ENCODE results near the gene SCAF4. TPM values are rescaled to one million over a fixed set of nuclear protein-coding genes. Genes with fewer than 3 reads are reported as not detected.

Gene SCAF4
- total and polyA plus RNA-seq, 2 of the 8 experiments (the other 6 are each of a cell fraction or from before 2014, with no cell fraction given): 28.9 to 55.1 TPM

- H3K27me3 ChIP-seq (replicated peaks in 1 of 4; ENCODE audit: control insufficient read depth in 3 of 4, extremely low read depth in 1 of 4, insufficient read depth in 3 of 4, low read length in 3 of 4): no peaks in the 10 kb centered on the region
- H3K9ac ChIP-seq (replicated peaks in 1 of 4; ENCODE audit: extremely low read depth in 1 of 4, low read depth in 3 of 4, low read length in 3 of 4): no peak overlapping the region
- peaks cover 0 to 3% of the 10 kb centered on the region in 2 experiments; a peak in 1 of 4 replicates for H3K79me2 ChIP-seq (ENCODE audit: control insufficient read depth in 1 of 2, insufficient read depth in 2 of 2, low read length in 2 of 2)
- H3K4me2 ChIP-seq (ENCODE audit: insufficient read depth in 1 of 2, low read depth in 2 of 2, low read length in 2 of 2): no peak overlapping the region
- ChIA-PET CTCF (ENCODE audit: partially characterized antibody) (no interaction called here), POLR2A (ENCODE audit: partially characterized antibody) (no interaction called here)
- FAIRE-seq (no peak), DNase-seq (ENCODE audit: low read depth in 1 of 2, low spot score in 2 of 2) (no peak)
- peaks cover 31 to 89% (median 62%) of the 10 kb centered on the region in 4 experiments for H3K36me3 ChIP-seq (ENCODE audit: control insufficient read depth in 2 of 4, insufficient read depth in 4 of 4, low read length in 3 of 4)
- H4K20me1 ChIP-seq (replicated peaks in 1 of 2; ENCODE audit: control insufficient read depth in 1 of 2, insufficient read depth in 2 of 2, low read length in 2 of 2): peaks cover 2 to 4% of the 10 kb centered on the region in 2 experiments
- H3K79me1 ChIP-seq (ENCODE audit: low read depth, low read length): no peaks in the 10 kb centered on the region; the same call in 1 of the 2 replicates
- H3K9me3 ChIP-seq (ENCODE audit: insufficient read depth in 2 of 2, low read depth in 1 of 2, low read length in 1 of 2): no peaks in the 10 kb centered on the region
- H3K4ac ChIP-seq (replicated peaks; ENCODE audit: insufficient read length, low read depth, low read length): no peak overlapping the region
- H3K27ac ChIP-seq (ENCODE audit: low read depth, low read length): no peak overlapping the region
- no peak overlapping the region for H4K91ac ChIP-seq (replicated peaks; ENCODE audit: insufficient read length, low read length)
- H3K4me3 ChIP-seq (ENCODE audit: extremely low read depth in 1 of 4, insufficient read depth in 2 of 4, low read depth in 3 of 4, low read length in 4 of 4): no peak overlapping the region
- H3K18ac ChIP-seq (ENCODE audit: extremely low read depth, low read length): no peak overlapping the region
- no peak overlapping the region for H2BK5ac ChIP-seq (ENCODE audit: low read depth, low read length)
- no peak overlapping the region for H3K14ac ChIP-seq (ENCODE audit: insufficient read length)
- no peak overlapping the region for H2AK5ac ChIP-seq (ENCODE audit: low read depth, low read length)
- H2BK20ac ChIP-seq (ENCODE audit: low read length): no peak overlapping the region
- H3K56ac ChIP-seq (replicated peaks; ENCODE audit: insufficient read length, low read depth, low read length): no peak overlapping the region
- no peaks in the 10 kb centered on the region; the same call in 1 of the 2 replicates for H3K23me2 ChIP-seq (ENCODE audit: low read depth, low read length)
- H2BK120ac ChIP-seq (replicated peaks; ENCODE audit: low read depth, low read length): no peak overlapping the region
- H3K4me1 ChIP-seq (replicated peaks in 1 of 4; ENCODE audit: control insufficient read depth in 3 of 4, insufficient read depth in 4 of 4, low read length in 3 of 4): no peaks in the 10 kb centered on the region
- no peak overlapping the region for H2AFZ ChIP-seq (ENCODE audit: low read length)
- no peak overlapping the region for H3K23ac ChIP-seq (ENCODE audit: insufficient read length)
- no peak overlapping the region; the same call in 1 of the 2 replicates for H4K8ac ChIP-seq (ENCODE audit: extremely low read depth, insufficient read depth, low read length)
- 93% methylated on average over 7 of the region's 7 CpGs; no CpG with 5 or more reads in 1 of the 2 experiments for WGBS, 2 experiments (ENCODE audit: extremely low coverage in 1 of 2, insufficient coverage in 1 of 2, insufficient read length in 1 of 2, insufficient replicate concordance in 2 of 2, low coverage in 1 of 2, low lambda C conversion rate in 2 of 2, missing lambda C conversion rate in 1 of 2)
- H2BK15ac ChIP-seq (ENCODE audit: low read length): no peak overlapping the region
- no peak overlapping the region for H4K5ac ChIP-seq (ENCODE audit: insufficient read length, low read depth, low read length)
- H2BK12ac ChIP-seq (ENCODE audit: low read depth, low read length): no peak overlapping the region
- TF ChIP-seq RXRA (IDR thresholded peaks at IDR 0.05; ENCODE audit: insufficient read depth, low read depth, low read length) (no peak), CHD2 (IDR thresholded peaks at IDR 0.05; ENCODE audit: low read length) (no peak), SP2 (IDR thresholded peaks at IDR 0.05; ENCODE audit: low read length) (no peak), TCF12 (IDR thresholded peaks at IDR 0.05; ENCODE audit: low read depth, low read length) (no peak), KDM4A (IDR thresholded peaks at IDR 0.05; ENCODE audit: low read depth, low read length, severe bottlenecking) (no peak), SAP30 (IDR thresholded peaks at IDR 0.05; ENCODE audit: insufficient read depth, insufficient replicate concordance, low read length) (no peak), CREB1 (IDR thresholded peaks at IDR 0.05) (no peak), JUN (IDR thresholded peaks at IDR 0.05; ENCODE audit: low read depth, low read length) (no peak), KDM5A (IDR thresholded peaks at IDR 0.05; ENCODE audit: low read length) (no peak), CBX8 (IDR thresholded peaks at IDR 0.05; ENCODE audit: borderline replicate concordance, low read depth, low read length) (no peak), BRCA1 (IDR thresholded peaks at IDR 0.05; ENCODE audit: low read depth, low read length) (no peak)
Measured at GRCh38 chr21:31684918-31685317, 47.0 kb downstream of the SCAF4 start.
